OCI-LY1 (cell line): ENCODE results near the gene ABR.

Source experiments
- H2AFZ ChIP-seq: fragments of 200-600 bp; sonication (generic), shearing (Covaris generic); 2 replicates; pipeline ENCODE4 v1.6.0; 2014; ENCODE audit warnings: antibody characterized with exemption, mild to moderate bottlenecking, low read length
- H3F3A ChIP-seq: fragments of 200-600 bp; sonication (generic), shearing (Covaris generic); 2 replicates; pipeline ENCODE4 v1.6.0; 2014; ENCODE audit warnings: mild to moderate bottlenecking, antibody characterized with exemption, low read length, moderate library complexity; ENCODE audit not compliant: insufficient read depth
- H3K27ac ChIP-seq: fragments of 200-600 bp; sonication (generic); 2 replicates; pipeline ENCODE4 v1.5.1; 2014; ENCODE audit warnings: low read length, mixed run types, mild to moderate bottlenecking, low read depth; ENCODE audit not compliant: poor library complexity, severe bottlenecking
- H3K27me3 ChIP-seq: fragments of 200-600 bp; sonication (generic); 2 replicates; pipeline ENCODE4 v1.6.0; 2014; ENCODE audit warnings: antibody characterized with exemption, mild to moderate bottlenecking, low read length, moderate library complexity; ENCODE audit not compliant: insufficient read depth
- H3K36me3 ChIP-seq: fragments of 200-600 bp; sonication (generic); 2 replicates; pipeline ENCODE4 v1.6.1; 2014; ENCODE audit warnings: mild to moderate bottlenecking, antibody characterized with exemption, low read length, moderate library complexity, mixed read lengths; ENCODE audit not compliant: insufficient read depth
- H3K4me1 ChIP-seq: fragments of 200-600 bp; sonication (generic); 2 replicates; pipeline ENCODE4 v1.5.1; 2014; ENCODE audit warnings: mild to moderate bottlenecking, low read length, moderate library complexity; ENCODE audit not compliant: insufficient read depth, severe bottlenecking
- H3K4me2 ChIP-seq: fragments of 200-600 bp; sonication (generic), shearing (Covaris generic); 2 replicates; pipeline ENCODE4 v1.6.1; 2014; ENCODE audit warnings: low read length
- H3K4me3 ChIP-seq: fragments of 200-600 bp; sonication (generic); 2 replicates; pipeline ENCODE4 v1.5.1; 2014; ENCODE audit warnings: low read length, low read depth, mild to moderate bottlenecking, mixed read lengths; ENCODE audit not compliant: poor library complexity, severe bottlenecking
- H3K79me2 ChIP-seq: fragments of 200-600 bp; shearing (Covaris generic); 2 replicates; pipeline ENCODE4 v1.6.1; 2016; ENCODE audit warnings: mixed run types, low read length, mixed read lengths; ENCODE audit not compliant: insufficient read depth
- H3K9ac ChIP-seq: fragments of 200-600 bp; sonication (generic), shearing (Covaris generic); 2 replicates; pipeline ENCODE4 v1.6.1; 2014; ENCODE audit warnings: mild to moderate bottlenecking, low read length, mixed read lengths
- H3K9me2 ChIP-seq: fragments of 200-600 bp; sonication (generic), shearing (Covaris generic); 2 replicates; pipeline ENCODE4 v1.6.1; 2014; ENCODE audit warnings: low read depth, mild to moderate bottlenecking, low read length, mixed read lengths
- H3K9me3 ChIP-seq: fragments of 200-600 bp; shearing (Covaris generic); 2 replicates; pipeline ENCODE4 v1.6.1; 2014; ENCODE audit warnings: low read length, mixed read lengths
- H4K20me1 ChIP-seq: fragments of 200-600 bp; sonication (generic), shearing (Covaris generic); 2 replicates; pipeline ENCODE4 v1.6.0; 2016; ENCODE audit warnings: mild to moderate bottlenecking, low read length; ENCODE audit not compliant: insufficient read depth
- EZH2 ChIP-seq: fragments of 200-600 bp; sonication (generic), shearing (Covaris generic); IDR thresholded peaks from 2 replicates; pipeline ENCODE4 v1.8.0; 2017; ENCODE audit warnings: borderline replicate concordance, mixed run types, mild to moderate bottlenecking, antibody characterized with exemption, low read length, moderate library complexity, mixed read lengths
- TF ChIP-seq, protein P1 (sequence below): fragments of 200-600 bp; sonication (generic), shearing (Covaris generic); IDR thresholded peaks from 2 replicates; pipeline ENCODE4 v1.5.1; 2017; ENCODE audit warnings: mild to moderate bottlenecking, antibody characterized with exemption, low read length, moderate library complexity, mixed read lengths

Gene ABR

DNA sequence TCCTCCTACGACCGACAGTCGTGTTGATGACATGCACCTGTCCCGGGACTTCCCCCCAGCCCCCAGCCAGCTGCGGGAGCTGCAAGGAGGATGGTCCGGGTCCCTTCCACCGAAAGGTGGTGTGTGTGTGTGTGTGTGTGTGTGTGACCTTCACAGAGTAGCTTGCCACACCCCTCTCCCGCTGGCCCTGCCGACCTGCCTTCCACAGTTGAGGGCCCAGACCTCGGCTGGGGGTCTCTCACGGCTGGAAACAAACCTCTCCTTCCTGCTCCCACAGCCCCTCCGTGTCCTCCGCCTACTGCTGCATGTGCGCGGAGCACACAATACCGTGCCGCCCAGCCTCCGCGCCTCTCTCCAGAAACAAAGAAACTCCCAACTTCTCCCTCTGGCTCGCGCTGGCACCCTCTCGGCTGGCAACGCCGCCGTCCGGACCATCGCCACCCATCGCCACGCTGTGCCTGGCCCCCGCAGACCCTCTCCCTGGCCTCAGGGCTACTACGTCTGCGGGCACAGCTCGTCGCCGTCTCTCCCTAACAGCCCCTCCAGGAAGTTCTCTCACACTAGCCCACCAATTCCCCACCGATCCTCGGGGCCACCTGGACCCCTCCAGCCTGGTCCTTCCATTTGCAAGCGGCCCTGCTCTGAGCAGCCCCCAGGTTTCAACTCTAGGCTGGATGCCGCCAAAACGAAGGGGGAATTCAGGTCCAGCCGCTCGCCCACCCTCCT lies 101.6 kb downstream of the ABR start:
- Histone ChIP-seq H3K27ac (no peak overlapping the region), H3K79me2 (no peaks in the 10 kb centered on the region), H3K4me3 (no peak overlapping the region), H3K4me1 (no peaks in the 10 kb centered on the region), H3K9me2 (no peaks in the 10 kb centered on the region), H3F3A (no peaks in the 10 kb centered on the region), H4K20me1 (no peaks in the 10 kb centered on the region), H3K27me3 (no peaks in the 10 kb centered on the region), H3K4me2 (no peak overlapping the region), H3K9ac (no peak overlapping the region), H3K9me3 (no peaks in the 10 kb centered on the region), H2AFZ (no peak overlapping the region), H3K36me3 (peaks cover 26% of the 10 kb centered on the region; the same call in 1 of the 2 replicates)
- no peak for TF ChIP-seq EZH2
- TF ChIP-seq, protein P1, sequence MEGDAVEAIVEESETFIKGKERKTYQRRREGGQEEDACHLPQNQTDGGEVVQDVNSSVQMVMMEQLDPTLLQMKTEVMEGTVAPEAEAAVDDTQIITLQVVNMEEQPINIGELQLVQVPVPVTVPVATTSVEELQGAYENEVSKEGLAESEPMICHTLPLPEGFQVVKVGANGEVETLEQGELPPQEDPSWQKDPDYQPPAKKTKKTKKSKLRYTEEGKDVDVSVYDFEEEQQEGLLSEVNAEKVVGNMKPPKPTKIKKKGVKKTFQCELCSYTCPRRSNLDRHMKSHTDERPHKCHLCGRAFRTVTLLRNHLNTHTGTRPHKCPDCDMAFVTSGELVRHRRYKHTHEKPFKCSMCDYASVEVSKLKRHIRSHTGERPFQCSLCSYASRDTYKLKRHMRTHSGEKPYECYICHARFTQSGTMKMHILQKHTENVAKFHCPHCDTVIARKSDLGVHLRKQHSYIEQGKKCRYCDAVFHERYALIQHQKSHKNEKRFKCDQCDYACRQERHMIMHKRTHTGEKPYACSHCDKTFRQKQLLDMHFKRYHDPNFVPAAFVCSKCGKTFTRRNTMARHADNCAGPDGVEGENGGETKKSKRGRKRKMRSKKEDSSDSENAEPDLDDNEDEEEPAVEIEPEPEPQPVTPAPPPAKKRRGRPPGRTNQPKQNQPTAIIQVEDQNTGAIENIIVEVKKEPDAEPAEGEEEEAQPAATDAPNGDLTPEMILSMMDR = no peak

- Histone ChIP-seq H3K4me1 (no peaks in the 10 kb centered on the region), H3K9me3 (no peaks in the 10 kb centered on the region), H2AFZ (no peak overlapping the region), H3K9ac (no peak overlapping the region), H3K9me2 (no peaks in the 10 kb centered on the region), H3K79me2 (no peaks in the 10 kb centered on the region), H3K4me2 (no peak overlapping the region), H3K4me3 (no peak overlapping the region), H4K20me1 (no peaks in the 10 kb centered on the region), H3K27me3 (no peaks in the 10 kb centered on the region), H3K36me3 (peaks cover 25% of the 10 kb centered on the region), H3F3A (no peaks in the 10 kb centered on the region), H3K27ac (no peak overlapping the region)
- TF ChIP-seq EZH2 = no peak
- TF ChIP-seq, protein P1 = no peak
Measured at GRCh38 chr17:1077581-1077985, 102.2 kb downstream of the ABR start.

GRCh38 chr17:1076982-1077302 lies 102.8 kb downstream of the ABR start:
- H3K79me2 ChIP-seq = no peaks in the 10 kb centered on the region
- H3K4me1 ChIP-seq = no peaks in the 10 kb centered on the region
- H3K9me3 ChIP-seq = no peaks in the 10 kb centered on the region
- no peak overlapping the region for H3K4me2 ChIP-seq
- H3K36me3 ChIP-seq = peaks cover 23% of the 10 kb centered on the region
- no peak overlapping the region for H3K9ac ChIP-seq
- no peaks in the 10 kb centered on the region for H3K9me2 ChIP-seq
- no peak overlapping the region for H3K27ac ChIP-seq
- TF ChIP-seq EZH2 = no peak
- TF ChIP-seq, protein P1 = no peak
- H4K20me1 ChIP-seq = no peaks in the 10 kb centered on the region
- no peak overlapping the region for H2AFZ ChIP-seq
- no peaks in the 10 kb centered on the region for H3K27me3 ChIP-seq
- no peak overlapping the region for H3K4me3 ChIP-seq
- H3F3A ChIP-seq = no peaks in the 10 kb centered on the region
